Lower leg skin (tissue), 4 donors: ENCODE results near the gene PMVK. TPM values are rescaled to one million over a fixed set of nuclear protein-coding genes. Genes with fewer than 3 reads are reported as not detected.

Source experiments
- DNase-seq, 2 donors: peaks; one replicate each; pipeline ENCODE4 v3.0.0-alpha.2; 2019; ENCODE audit warnings: low spot score in 2 of 2
- H3K4me3 ChIP-seq: fragments of 200-600 bp; sonication (generic); 2 replicates; pipeline ENCODE4 v1.5.1; 2017; ENCODE audit warnings: mild to moderate bottlenecking, low read depth; ENCODE audit not compliant: poor library complexity, severe bottlenecking
- CTCF ChIP-seq, 3 donors: fragments of 450-650 bp; IDR thresholded peaks; one replicate each; pipeline ENCODE4 v1.5.1; 2016; ENCODE audit warnings: antibody characterized with exemption in 3 of 3, mild to moderate bottlenecking in 3 of 3, moderate library complexity in 2 of 3
- POLR2A ChIP-seq, 2 donors: fragments of 450-650 bp; IDR thresholded peaks; one replicate each; pipeline ENCODE4 v1.6.1; 2016 to 2017; ENCODE audit warnings: antibody characterized with exemption in 2 of 2, mild to moderate bottlenecking in 1 of 2, moderate library complexity in 1 of 2
- WGBS, 2 donors: methylation state at CpG; one replicate each; pipeline ENCODE4 v1.1.5; 2018; 5-methylcytosine and 5-hydroxymethylcytosine counted together
- intact Hi-C: fragments of 100-400 bp; cut with DNase I; formaldehyde crosslinking; loops from one replicate; pipeline ENCODE4 v1.15.0; 2023; ENCODE audit warnings: low total_unique reads
- total RNA-seq, 4 donors: library from RNA; depleted of rRNA; stranded (reverse); fragments of >200 nt; gene quantifications; one replicate each; pipeline ENCODE4 v1.1.0, GENCODE V29; 2016

PMVK gene
- total RNA-seq, 4 donors from 2014 or later: 20.6 to 37.0 (median 33.3) TPM

DNA sequence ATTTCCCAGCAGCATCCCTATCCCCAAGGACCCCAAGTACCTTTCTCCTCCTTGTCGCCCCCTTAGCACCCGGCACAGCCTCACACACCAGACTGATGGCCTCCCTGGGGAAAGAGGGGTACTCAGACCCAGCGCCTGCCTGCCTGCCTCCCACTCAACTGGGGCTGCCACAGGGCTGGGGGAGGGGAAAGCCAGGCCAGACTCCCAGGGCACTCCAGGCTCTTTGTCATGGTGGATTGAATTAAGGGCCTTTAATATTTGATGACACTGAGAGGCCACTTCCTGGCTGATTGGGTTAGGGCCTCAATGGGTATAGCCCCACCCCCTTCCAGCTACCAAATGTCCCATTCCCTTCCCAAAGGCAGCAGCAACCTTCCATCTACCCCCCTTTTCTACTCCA lies 32.2 kb upstream of the PMVK start:
- intact Hi-C loops: loop anchor here (10.0 kb wide), 1 partner anchor 46 kb away; no protein-coding TSS in a partner anchor
- H3K4me3 ChIP-seq: no peak overlapping the region
- no peak for TF ChIP-seq POLR2A (IDR thresholded peaks at IDR 0.05)
- no peak for TF ChIP-seq CTCF (IDR thresholded peaks at IDR 0.05)
- 87 to 90% methylated on average over 3 of the region's 3 CpGs for WGBS, 2 donors
- DNase-seq: no peak

GRCh38 chr1:154967331-154967950 lies 30.9 kb upstream of the PMVK start:
- no peak overlapping the region for H3K4me3 ChIP-seq
- TF ChIP-seq CTCF (IDR thresholded peaks at IDR 0.05): no peak
- no peak for TF ChIP-seq POLR2A (IDR thresholded peaks at IDR 0.05)
- intact Hi-C loops: loop anchor here (10.0 kb wide), 1 partner anchor 47 kb away; no protein-coding TSS in a partner anchor
- DNase-seq: no peak
- WGBS, 2 donors: 65 to 71% methylated on average over 5 of the region's 5 CpGs

GRCh38 chr1:154966111-154966510 lies 29.6 kb upstream of the PMVK start:
- TF ChIP-seq POLR2A (IDR thresholded peaks at IDR 0.05) (no peak), CTCF (IDR thresholded peaks at IDR 0.05) (no peak)
- no peak overlapping the region for H3K4me3 ChIP-seq
- DNase-seq: no peak
- 78 to 81% methylated on average over 6 to 7 of the region's 7 CpGs for WGBS, 2 donors
- intact Hi-C loops: loop anchor here (10.0 kb wide), 1 partner anchor 49 kb away; no protein-coding TSS in a partner anchor

- no peak for TF ChIP-seq POLR2A (IDR thresholded peaks at IDR 0.05)
- TF ChIP-seq CTCF (IDR thresholded peaks at IDR 0.05): no peak
- H3K4me3 ChIP-seq: no peak overlapping the region
- no peak for DNase-seq
- intact Hi-C loops: loop anchor here (10.0 kb wide), 1 partner anchor 50 kb away; no protein-coding TSS in a partner anchor
- WGBS, 2 donors: 85 to 93% methylated on average over 6 of the region's 6 CpGs
Measured at GRCh38 chr1:154964359-154964758, 27.8 kb upstream of the PMVK start.

DNA sequence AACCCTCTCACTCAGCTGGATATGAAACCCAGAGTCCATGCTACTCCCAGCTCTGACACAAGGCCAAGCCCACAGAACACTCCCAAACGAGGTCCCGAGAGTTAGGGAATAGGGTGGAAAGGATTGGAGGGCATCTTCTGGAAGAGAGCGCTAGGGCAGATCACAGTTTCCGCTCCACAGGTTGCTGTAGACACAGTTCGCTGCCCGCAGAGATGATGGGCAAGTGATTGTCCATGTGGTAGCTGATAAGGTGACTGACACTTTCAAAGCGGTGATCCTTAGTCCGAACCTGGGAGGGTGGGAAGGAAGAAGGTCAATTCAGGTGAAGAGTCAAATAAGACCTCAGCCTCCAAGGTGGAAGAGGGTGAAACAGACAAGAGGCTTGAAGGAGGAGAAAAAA lies 27.1 kb upstream of the PMVK start:
- H3K4me3 ChIP-seq: no peak overlapping the region
- 80 to 82% methylated on average over 8 of the region's 8 CpGs for WGBS, 2 donors
- intact Hi-C loops: loop anchor here (10.0 kb wide), 1 partner anchor 51 kb away; no protein-coding TSS in a partner anchor
- TF ChIP-seq POLR2A (IDR thresholded peaks at IDR 0.05): no peak
- TF ChIP-seq CTCF (IDR thresholded peaks at IDR 0.05): no peak
- DNase-seq: no peak
